Keratinocyte (primary cell): Measurements from ENCODE around the gene SCML2.

Experiments used
- CTCF ChIP-seq, 3 experiments: IDR thresholded peaks in 1 of 3; conservative IDR thresholded peaks in 1 of 3; optimal IDR thresholded peaks in 1 of 3; 2 replicates in 2 of 3; 3 replicates in 1 of 3; pipeline versions ENCODE3 to v1.5.1; 2011; ENCODE audit warnings: low read length in 3 of 3, mild to moderate bottlenecking in 3 of 3, moderate library complexity in 2 of 3, control low read depth in 1 of 3, inconsistent platforms in 1 of 3; ENCODE audit not compliant: insufficient read depth in 2 of 3; ENCODE audit errors: extremely low read depth in 1 of 3
- EZH2 ChIP-seq: IDR thresholded peaks from one replicate; pipeline ENCODE4 v1.6.1; 2012; ENCODE audit warnings: inconsistent platforms, mild to moderate bottlenecking, low read length, moderate library complexity

GRCh38 chrX:18348047-18348446, 6.4 kb downstream of the SCML2 start:
- no peak for TF ChIP-seq CTCF (optimal IDR thresholded peaks at IDR 0.05 in 1 of 3, IDR thresholded peaks at IDR 0.05 in 1 of 3, conservative IDR thresholded peaks at IDR 0.05 in 1 of 3; ENCODE audit: extremely low read depth in 1 of 3, insufficient read depth in 2 of 3, low read length in 3 of 3)
- TF ChIP-seq EZH2, result no peak
